Measurements from ENCODE around the gene BAK1.

Gene BAK1

GRCh38 chr6:33592280-33592594 lies 12.2 kb upstream of the BAK1 start:
- Histone ChIP-seq H3K9ac (ENCODE audit: low read length) (no peak overlapping the region), H3K4me1 (ENCODE audit: insufficient read depth, low read length) (peaks cover 12% of the 10 kb centered on the region), H3K36me3 (ENCODE audit: insufficient read depth, low read length) (no peaks in the 10 kb centered on the region), H3K4me3 (ENCODE audit: low read depth in 1 of 2, low read length in 2 of 2) (no peak overlapping the region), H3K27me3 (ENCODE audit: control insufficient read depth in 1 of 2, insufficient read depth in 2 of 2, low read length in 2 of 2) (peaks cover 0 to 8% of the 10 kb centered on the region in 2 donors), H3K27ac (ENCODE audit: low read depth, low read length) (no peak overlapping the region), H3K9me3 (ENCODE audit: low read length) (no peaks in the 10 kb centered on the region)

DNA sequence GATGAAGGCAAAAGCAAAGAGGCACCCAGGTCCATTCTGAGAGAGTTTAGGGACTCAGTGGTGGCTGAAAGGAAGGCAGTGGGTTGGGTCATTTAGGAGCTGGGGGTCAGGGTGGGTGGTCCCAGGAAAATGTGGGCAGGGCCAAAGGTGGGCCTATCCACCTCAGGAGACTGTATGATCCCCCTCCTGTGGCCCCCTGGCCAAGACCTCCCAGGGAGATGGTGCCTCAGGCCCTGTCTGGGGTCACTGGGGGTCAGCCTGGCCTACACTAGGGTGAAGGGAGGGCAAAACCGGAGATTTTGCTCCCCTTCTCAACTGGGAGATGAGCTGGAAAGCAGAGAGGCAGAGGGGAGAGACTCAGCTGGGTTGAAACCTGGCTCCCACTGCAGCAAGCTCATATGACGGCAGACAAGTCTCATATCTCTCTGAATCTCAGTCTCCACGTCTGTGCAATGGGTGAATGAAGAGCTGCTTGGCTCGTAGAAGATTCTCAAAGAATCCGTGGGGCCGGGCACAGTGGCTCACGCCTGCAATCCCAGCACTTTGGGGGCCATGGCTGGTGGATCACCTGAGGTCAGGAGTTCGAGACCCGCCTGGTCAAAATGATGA lies 11.5 kb upstream of the BAK1 start:
- Histone ChIP-seq H3K4me3 (ENCODE audit: low read depth in 1 of 2, low read length in 2 of 2) (no peak overlapping the region), H3K9ac (ENCODE audit: low read length) (no peak overlapping the region), H3K36me3 (ENCODE audit: insufficient read depth, low read length) (no peaks in the 10 kb centered on the region), H3K27me3 (ENCODE audit: control insufficient read depth in 1 of 2, insufficient read depth in 2 of 2, low read length in 2 of 2) (peaks cover 0 to 8% of the 10 kb centered on the region in 2 donors), H3K27ac (ENCODE audit: low read depth, low read length) (no peak overlapping the region), H3K4me1 (ENCODE audit: insufficient read depth, low read length) (peaks cover 12% of the 10 kb centered on the region), H3K9me3 (ENCODE audit: low read length) (no peaks in the 10 kb centered on the region)

GRCh38 chr6:33590531-33591198 lies 10.6 kb upstream of the BAK1 start:
- H3K36me3 ChIP-seq (ENCODE audit: insufficient read depth, low read length), result no peaks in the 10 kb centered on the region
- peaks cover 12% of the 10 kb centered on the region for H3K4me1 ChIP-seq (ENCODE audit: insufficient read depth, low read length)
- H3K9me3 ChIP-seq (ENCODE audit: low read length), result no peaks in the 10 kb centered on the region
- no peak overlapping the region for H3K4me3 ChIP-seq (ENCODE audit: low read depth in 1 of 2, low read length in 2 of 2)
- peaks cover 0 to 8% of the 10 kb centered on the region in 2 donors for H3K27me3 ChIP-seq (ENCODE audit: control insufficient read depth in 1 of 2, insufficient read depth in 2 of 2, low read length in 2 of 2)
- no peak overlapping the region for H3K27ac ChIP-seq (ENCODE audit: low read depth, low read length)
- no peak overlapping the region for H3K9ac ChIP-seq (ENCODE audit: low read length)

DNA sequence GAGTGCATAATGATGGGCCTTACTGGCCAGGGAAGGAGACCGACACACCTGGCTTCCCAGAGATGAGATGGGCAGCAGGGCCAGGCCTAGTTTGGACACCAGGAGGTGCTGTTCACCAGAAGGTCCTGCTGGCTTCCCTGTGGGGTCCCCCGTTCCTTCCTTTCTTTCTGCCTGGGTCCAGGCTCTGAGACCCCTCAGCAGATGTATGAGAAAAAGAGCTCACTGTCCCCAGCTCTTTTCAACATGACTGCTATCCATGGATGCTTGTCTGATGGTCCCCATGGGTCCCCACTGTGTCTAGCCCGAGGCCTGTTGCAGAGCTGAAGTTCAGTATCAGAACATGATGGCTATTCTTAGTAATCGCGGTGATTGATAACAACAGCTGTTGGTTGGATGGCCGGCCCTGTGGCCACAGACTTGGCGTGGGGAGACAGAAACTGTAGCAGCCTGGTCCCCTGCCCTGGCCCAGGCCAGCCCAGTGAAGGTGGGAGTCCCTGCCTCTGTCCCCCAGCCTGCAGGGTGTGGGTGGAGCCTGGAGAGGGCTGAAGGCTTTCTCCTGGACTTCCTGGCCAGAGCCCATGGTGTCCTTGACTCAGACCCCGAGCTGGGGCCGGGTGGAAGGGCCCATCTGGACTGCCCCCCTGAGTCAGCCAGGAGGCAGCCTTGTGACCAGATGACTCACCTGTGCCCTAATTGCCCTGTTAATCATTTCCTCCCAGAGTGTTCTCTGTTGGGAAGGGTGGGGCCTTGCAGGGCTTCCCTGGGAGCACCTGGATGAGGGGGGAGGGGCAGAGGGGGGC lies 9.9 kb upstream of the BAK1 start:
- Histone ChIP-seq H3K9me3 (ENCODE audit: low read length) (no peaks in the 10 kb centered on the region), H3K4me3 (ENCODE audit: low read depth in 1 of 2, low read length in 2 of 2) (no peak overlapping the region), H3K27me3 (ENCODE audit: control insufficient read depth in 1 of 2, insufficient read depth in 2 of 2, low read length in 2 of 2) (peaks cover 0 to 8% of the 10 kb centered on the region in 2 donors), H3K4me1 (ENCODE audit: insufficient read depth, low read length) (peaks cover 12% of the 10 kb centered on the region), H3K9ac (ENCODE audit: low read length) (no peak overlapping the region), H3K36me3 (ENCODE audit: insufficient read depth, low read length) (no peaks in the 10 kb centered on the region), H3K27ac (ENCODE audit: low read depth, low read length) (no peak overlapping the region)

DNA sequence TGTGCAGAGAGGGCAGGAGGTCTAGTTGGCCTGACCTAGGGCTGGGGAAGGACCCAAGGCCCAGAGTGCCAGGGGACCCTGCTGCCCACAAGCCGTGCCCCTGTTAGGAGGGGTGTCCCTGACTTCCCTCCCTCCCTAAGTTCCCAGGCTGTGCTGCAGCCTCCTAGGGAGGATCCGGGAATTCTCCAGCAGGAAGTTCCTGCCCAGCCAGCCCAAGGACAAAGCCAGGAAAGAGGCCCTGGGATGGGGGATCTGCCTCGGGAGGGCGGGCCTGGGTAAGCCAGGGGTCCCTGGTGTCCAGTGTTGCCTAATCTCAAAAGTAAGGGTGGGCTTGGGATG lies 9.3 kb upstream of the BAK1 start:
- no peak overlapping the region for H3K4me3 ChIP-seq (ENCODE audit: low read depth in 1 of 2, low read length in 2 of 2)
- no peak overlapping the region for H3K9ac ChIP-seq (ENCODE audit: low read length)
- peaks cover 12% of the 10 kb centered on the region for H3K4me1 ChIP-seq (ENCODE audit: insufficient read depth, low read length)
- H3K9me3 ChIP-seq (ENCODE audit: low read length), result no peaks in the 10 kb centered on the region
- H3K36me3 ChIP-seq (ENCODE audit: insufficient read depth, low read length), result no peaks in the 10 kb centered on the region
- peaks cover 0 to 8% of the 10 kb centered on the region in 2 donors for H3K27me3 ChIP-seq (ENCODE audit: control insufficient read depth in 1 of 2, insufficient read depth in 2 of 2, low read length in 2 of 2)
- H3K27ac ChIP-seq (ENCODE audit: low read depth, low read length), result no peak overlapping the region

- Histone ChIP-seq H3K4me3 (ENCODE audit: low read depth in 1 of 2, low read length in 2 of 2) (no peak overlapping the region), H3K27ac (ENCODE audit: low read depth, low read length) (no peak overlapping the region), H3K9ac (ENCODE audit: low read length) (no peak overlapping the region), H3K36me3 (ENCODE audit: insufficient read depth, low read length) (no peaks in the 10 kb centered on the region), H3K9me3 (ENCODE audit: low read length) (no peaks in the 10 kb centered on the region), H3K27me3 (ENCODE audit: control insufficient read depth in 1 of 2, insufficient read depth in 2 of 2, low read length in 2 of 2) (peaks cover 0 to 8% of the 10 kb centered on the region in 2 donors), H3K4me1 (ENCODE audit: insufficient read depth, low read length) (peaks cover 12% of the 10 kb centered on the region)
Observed at GRCh38 chr6:33588894-33589293, 8.8 kb upstream of the BAK1 start.

GRCh38 chr6:33587529-33587928 lies 7.5 kb upstream of the BAK1 start:
- no peaks in the 10 kb centered on the region for H3K36me3 ChIP-seq (ENCODE audit: insufficient read depth, low read length)
- H3K9me3 ChIP-seq (ENCODE audit: low read length), result no peaks in the 10 kb centered on the region
- H3K4me3 ChIP-seq (ENCODE audit: low read depth in 1 of 2, low read length in 2 of 2), result no peak overlapping the region
- no peaks in the 10 kb centered on the region for H3K27me3 ChIP-seq (ENCODE audit: control insufficient read depth in 1 of 2, insufficient read depth in 2 of 2, low read length in 2 of 2)
- peaks cover 12% of the 10 kb centered on the region for H3K4me1 ChIP-seq (ENCODE audit: insufficient read depth, low read length)
- no peak overlapping the region for H3K9ac ChIP-seq (ENCODE audit: low read length)
- H3K27ac ChIP-seq (ENCODE audit: low read depth, low read length), result no peak overlapping the region

DNA sequence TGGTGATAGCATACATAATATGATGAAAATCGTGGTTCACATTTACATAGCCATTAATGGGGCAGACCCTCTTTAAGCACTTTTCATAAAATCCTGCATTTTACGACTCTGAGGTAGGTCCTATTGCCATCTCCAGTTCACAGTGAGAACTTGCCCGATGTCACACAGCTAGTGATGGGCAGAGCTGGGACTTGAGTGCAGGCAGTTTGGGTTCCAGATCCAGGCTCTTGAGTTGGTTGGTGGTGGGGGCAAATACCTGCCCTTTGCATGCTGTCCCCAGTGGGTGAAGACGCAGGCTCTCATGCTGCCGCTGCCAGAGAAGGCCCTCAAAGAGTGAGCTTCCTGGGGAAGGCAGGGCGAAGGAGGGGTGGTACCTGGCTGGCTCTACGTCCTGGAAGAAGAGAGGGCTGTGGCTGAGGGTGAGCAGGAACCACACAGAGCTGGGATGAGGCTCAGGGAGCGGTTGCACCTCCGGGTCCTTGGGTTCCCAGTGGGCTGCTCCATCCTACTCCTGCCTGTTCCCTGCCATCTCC lies 6.1 kb upstream of the BAK1 start:
- no peak overlapping the region for H3K27ac ChIP-seq (ENCODE audit: low read depth, low read length)
- no peak overlapping the region for H3K9ac ChIP-seq (ENCODE audit: low read length)
- H3K4me1 ChIP-seq (ENCODE audit: insufficient read depth, low read length), result peaks cover 12% of the 10 kb centered on the region
- no peaks in the 10 kb centered on the region for H3K9me3 ChIP-seq (ENCODE audit: low read length)
- peak overlapping the region in 1 of 2 donors; percentile 9 for H3K4me3 ChIP-seq (ENCODE audit: low read depth in 1 of 2, low read length in 2 of 2)
- H3K36me3 ChIP-seq (ENCODE audit: insufficient read depth, low read length), result no peaks in the 10 kb centered on the region
- no peaks in the 10 kb centered on the region for H3K27me3 ChIP-seq (ENCODE audit: control insufficient read depth in 1 of 2, insufficient read depth in 2 of 2, low read length in 2 of 2)

GRCh38 chr6:33585403-33586107 lies 5.5 kb upstream of the BAK1 start:
- H3K27ac ChIP-seq (ENCODE audit: low read depth, low read length), result no peak overlapping the region
- peak overlapping the region in 1 of 2 donors; percentile 9 for H3K4me3 ChIP-seq (ENCODE audit: low read depth in 1 of 2, low read length in 2 of 2)
- peaks cover 13% of the 10 kb centered on the region for H3K4me1 ChIP-seq (ENCODE audit: insufficient read depth, low read length)
- no peak overlapping the region for H3K9ac ChIP-seq (ENCODE audit: low read length)
- H3K27me3 ChIP-seq (ENCODE audit: control insufficient read depth in 1 of 2, insufficient read depth in 2 of 2, low read length in 2 of 2), result no peaks in the 10 kb centered on the region
- H3K36me3 ChIP-seq (ENCODE audit: insufficient read depth, low read length), result no peaks in the 10 kb centered on the region
- no peaks in the 10 kb centered on the region for H3K9me3 ChIP-seq (ENCODE audit: low read length)

GRCh38 chr6:33584700-33585402 lies 4.8 kb upstream of the BAK1 start:
- H3K27ac ChIP-seq (ENCODE audit: low read depth, low read length), result no peak overlapping the region
- no peak overlapping the region for H3K9ac ChIP-seq (ENCODE audit: low read length)
- H3K36me3 ChIP-seq (ENCODE audit: insufficient read depth, low read length), result no peaks in the 10 kb centered on the region
- H3K4me1 ChIP-seq (ENCODE audit: insufficient read depth, low read length), result peaks cover 10% of the 10 kb centered on the region
- H3K27me3 ChIP-seq (ENCODE audit: control insufficient read depth in 1 of 2, insufficient read depth in 2 of 2, low read length in 2 of 2), result no peaks in the 10 kb centered on the region
- H3K4me3 ChIP-seq (ENCODE audit: low read depth in 1 of 2, low read length in 2 of 2), result no peak overlapping the region
- no peaks in the 10 kb centered on the region for H3K9me3 ChIP-seq (ENCODE audit: low read length)

Measured in muscle layer of colon (tissue), 2 donors.